NCI-H82 (cell line): ENCODE results near the gene CHCHD3.

Source experiments
- DNase-seq: peaks from one replicate; lab custom pipeline; 2025; lab: John Stamatoyannopoulos, UW

CHCHD3 gene

DNA sequence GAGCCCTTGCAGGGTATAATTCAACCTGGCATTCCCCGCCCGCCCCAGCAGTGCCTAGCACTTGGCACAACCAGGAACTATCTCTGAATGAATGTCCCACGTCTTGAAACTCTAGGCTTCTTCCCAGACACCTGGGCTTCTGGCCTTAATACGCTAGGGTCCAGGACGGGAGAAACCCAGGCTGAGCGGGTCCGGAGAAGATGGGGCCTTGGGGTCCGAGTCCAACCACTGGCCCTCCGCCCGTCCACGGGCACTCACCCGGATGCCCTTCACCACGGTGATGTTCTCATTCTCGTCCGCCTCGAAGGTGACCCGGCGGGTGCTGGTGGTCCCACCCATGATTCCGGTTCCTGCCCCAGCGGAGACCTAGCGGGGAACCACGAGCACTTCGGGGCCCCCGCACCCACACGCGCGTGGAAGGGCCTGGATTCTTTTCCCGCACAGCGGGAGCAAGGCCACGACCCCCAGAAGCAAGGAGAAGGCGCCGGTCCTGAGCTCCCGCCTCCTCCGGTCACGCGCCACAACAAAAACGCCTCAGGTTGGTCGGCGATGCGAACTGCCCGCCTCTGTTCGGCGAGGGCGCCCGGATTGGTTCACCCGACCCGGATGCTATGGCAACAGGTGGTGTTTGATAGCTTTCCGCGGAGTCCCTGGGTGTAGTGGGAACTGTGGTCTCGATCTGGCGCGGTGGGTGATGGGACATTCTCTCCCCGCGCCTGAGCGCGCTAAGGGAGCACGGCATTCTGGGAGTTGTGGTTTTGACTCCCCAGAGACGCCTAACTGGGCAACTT is at the start of gene CHCHD3:
TSS of gene CHCHD3 (minus strand) at position 492 of the 791 bp plus-strand sequence. CDS start at position 339, 153 bp downstream.
- peak; percentile 99 for DNase-seq

DNA sequence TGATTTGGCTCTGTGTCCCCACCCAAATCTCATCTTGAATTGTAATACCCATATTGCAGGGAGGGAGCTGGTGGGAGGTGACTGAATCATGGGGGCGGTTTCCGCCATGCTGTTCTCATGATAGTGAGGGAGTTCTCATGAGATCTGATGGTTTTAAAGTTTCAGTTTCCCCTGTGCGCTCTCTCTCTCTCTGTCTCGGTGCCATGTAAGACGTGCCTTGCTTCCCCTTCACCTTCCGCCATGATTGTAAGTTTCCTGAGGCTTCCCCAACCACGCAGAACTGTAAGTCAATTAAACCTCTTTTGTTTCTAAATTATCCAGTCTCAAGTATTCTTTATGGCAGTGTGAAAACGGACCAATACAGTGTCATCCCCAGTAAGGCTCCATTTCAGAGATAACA is 48.3 kb upstream of the CHCHD3 start:
- no peak for DNase-seq

DNA sequence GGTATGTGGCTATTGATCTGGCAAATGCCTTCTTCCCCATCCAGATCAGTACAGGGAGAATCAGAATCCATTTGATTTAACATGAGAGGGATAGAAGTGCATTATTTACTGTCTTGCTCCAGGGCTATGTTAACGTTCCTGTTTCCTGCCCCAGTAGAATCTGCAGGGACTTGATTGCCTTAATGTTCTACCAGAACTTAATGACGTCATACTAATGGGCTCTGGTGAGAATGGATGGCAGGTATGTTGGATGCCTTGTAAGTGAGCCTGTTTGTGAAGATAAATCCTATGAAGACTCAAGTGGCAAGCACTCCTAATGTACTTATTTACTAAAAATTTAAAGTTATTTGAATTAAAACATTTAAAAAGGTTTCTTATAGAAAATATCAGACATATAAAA is 44.5 kb upstream of the CHCHD3 start:
- DNase-seq, result no peak

DNA sequence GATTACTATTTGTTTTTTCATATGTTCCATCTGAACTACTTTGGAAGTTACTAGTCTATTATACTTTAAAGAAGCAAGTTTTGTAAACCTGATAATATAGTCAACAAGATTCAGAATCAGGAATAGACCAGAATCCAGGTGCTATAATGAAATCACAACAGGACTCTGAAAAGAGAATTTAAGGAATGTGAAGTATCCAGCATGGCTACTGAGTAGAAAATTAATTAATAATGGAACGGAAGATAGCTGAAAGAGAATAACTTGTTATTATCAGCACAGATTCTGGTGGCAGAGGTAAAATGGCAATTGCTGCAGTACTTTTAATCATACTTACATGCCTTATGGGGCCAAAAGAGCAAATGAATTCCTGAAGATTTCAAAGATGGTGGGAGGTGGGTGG is 43.1 kb upstream of the CHCHD3 start:
- DNase-seq, result no peak

DNA sequence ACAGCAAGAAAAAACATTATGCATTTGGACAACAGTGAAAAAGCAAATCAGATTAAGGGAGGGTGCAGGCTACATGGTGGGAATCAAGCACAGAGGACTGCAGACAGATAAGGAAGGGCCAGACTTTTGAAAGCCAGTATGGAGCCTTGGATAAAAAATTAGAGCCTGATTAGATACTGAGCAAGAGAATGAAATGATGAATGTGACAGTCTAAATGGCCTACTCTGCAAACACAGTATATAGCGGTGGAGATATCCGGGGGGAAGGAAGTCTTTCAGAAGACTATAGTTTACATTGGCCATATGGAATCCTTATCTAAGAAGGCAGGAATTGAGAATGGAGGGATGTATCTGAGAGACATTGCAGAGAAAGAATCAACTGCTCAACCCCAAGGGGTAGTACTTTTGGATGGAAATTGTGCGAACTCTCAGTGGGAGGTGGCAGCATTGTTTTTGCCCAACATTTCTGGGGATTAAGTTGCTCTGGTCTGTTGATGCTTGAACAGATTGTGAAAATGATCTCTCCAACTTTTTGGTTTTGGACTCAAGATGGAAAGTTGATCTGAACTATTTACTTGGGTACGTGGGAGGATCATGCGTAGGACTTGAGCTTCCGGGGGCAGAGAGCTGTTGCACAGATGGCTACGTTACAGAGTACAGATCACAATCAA is 39.4 kb upstream of the CHCHD3 start:
- DNase-seq, result no peak

DNA sequence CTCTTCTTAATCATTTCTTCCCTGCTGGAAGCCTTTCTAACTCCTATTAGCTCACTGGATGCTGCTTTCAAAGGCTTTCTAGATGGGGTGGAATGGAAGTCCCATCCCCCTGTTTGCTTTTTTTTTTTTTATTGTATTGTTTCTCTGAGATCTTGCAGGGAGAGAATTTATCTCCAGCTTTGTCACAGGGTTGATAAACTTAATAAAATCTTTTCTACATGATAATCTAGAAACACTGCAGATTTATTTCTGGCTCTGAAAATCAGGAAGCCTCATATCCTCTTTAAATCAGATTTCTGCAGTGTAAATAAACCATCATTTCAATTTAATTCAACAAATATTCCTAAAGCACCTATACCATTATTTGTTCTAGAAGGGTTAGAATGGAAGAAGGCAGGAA is 37.2 kb upstream of the CHCHD3 start:
- DNase-seq, result no peak

DNA sequence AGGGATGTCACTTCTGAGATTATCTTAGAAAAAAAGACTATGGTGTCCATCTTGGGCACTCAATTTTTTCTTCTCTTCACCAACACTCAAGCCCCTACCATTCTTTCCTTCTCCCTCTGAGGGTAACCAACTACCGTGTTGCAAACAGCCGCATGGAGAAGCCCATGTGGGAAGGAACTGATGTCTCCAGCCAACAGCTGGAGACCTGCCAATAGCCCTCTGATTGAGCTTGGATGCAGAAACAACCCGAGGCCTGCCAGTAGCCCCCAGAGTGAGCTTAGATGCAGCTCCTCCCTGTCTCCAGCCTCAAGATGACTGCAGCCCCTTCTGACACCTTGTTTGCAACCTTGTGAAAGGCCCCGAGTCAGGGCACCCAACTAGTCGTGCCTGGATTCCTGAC is 36.4 kb upstream of the CHCHD3 start:
- DNase-seq, result no peak

DNA sequence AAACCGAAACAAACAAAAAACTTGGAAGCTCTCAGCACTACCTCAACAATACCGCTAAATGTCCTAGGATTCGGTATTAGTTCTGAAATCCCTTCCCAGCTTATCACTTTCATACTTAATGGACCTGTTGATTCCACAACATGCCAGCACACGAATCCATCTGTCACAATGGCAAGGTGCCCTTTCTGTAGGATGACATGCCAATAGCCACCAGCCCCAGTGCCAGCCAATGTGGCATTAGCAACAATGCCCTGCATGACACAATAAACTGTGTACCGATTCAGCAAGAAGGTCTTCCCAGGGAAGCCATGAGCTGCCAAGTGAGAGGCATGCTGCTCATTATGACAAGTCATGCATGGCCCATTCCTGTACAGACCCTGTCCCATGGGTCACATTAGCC is 35.6 kb upstream of the CHCHD3 start:
- DNase-seq, result no peak

DNA sequence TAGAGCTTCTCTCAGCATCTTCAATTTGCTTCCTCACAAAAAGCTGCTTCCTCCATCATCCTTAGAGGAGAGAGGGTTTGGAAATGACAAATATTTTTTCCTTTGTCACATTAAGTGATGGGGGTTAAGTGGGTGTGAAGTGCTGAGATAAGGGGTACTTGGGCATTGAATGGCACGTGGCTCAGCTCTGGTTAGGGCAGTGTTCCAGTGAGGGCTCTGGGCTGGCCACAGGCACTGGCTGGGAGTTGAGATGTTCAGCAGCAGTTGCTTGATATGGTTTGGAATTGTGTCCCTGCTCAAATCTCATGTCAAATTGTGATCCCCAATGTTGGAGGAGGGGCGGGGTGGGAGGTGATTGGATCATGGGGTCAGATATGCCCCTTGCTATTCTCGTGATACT is 33.7 kb upstream of the CHCHD3 start:
- no peak for DNase-seq

DNA sequence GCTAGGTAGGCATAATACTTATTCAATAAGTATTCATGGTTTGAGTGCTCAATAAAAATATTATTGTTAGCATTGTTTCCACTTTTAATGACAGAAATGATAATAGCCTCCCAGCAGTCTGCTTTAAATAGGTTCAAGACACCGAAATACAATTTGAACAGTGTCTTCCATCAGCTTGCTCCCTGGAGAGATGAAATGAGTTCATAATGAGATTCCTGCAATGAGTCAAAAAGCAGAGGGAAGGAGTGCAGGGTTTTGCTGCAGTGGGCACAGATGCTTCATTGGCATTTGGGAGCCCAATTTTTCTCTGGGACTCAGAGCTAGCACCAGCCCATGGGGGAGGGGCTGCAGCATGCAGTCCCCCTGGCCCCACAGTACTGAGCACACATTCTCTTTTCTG is 32.6 kb upstream of the CHCHD3 start:
- peak; percentile 15 for DNase-seq

DNA sequence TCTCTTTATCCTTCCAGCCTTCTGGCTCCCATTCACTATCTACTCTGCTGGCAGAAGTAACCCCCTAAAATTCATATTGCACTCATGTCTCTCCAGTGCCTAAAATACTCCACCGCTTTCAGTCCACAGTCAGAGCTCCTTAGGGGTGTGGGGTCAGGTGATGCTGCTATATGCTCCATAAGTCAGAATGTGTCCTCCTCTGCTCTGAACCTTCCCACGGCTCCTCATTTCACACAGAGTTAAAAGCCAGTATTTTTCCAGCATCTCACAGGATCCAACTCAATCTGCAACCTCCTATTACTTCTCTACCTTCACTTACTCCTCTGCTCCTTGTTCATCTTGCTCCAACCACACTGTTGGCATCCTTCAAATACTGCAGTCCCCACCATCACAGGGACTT is 31.1 kb upstream of the CHCHD3 start:
- DNase-seq, result no peak

DNA sequence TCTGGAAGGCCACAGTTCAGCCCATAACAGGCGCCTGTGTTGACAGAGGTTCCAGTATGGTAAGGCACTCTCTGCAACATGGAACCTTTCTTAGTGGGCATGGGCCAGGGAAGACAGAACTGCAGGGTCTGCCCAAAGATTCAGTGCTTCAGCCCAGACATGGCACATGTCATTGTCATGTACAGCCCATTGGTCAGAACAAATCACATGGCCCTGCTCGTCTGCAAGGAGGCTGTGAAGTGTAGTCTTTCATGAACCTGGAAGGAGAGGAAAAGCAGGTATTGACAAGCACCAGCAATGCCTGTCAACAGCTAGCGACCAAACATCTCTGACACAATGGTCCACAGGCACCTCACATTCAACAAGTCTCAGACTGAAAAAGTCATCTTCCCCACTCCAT is 30.4 kb upstream of the CHCHD3 start:
- no peak for DNase-seq

DNA sequence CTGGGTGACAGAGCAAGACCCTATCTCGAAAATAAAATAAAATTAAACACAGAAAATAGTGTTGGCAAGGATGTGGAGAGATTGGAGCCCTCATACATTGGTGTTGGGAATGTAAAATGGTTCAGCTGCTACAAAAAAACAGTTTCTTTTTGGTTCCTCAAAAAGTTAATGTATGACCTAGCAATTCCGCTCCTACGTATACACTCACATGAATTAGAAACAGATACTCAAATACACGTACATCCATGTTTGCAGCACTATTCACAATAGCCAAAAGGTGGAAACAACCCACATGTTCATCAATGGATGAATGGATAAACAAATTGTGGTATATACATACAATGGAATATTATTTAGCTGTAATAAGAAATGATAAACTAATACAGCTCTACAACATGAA is 28.4 kb upstream of the CHCHD3 start:
- no peak for DNase-seq

DNA sequence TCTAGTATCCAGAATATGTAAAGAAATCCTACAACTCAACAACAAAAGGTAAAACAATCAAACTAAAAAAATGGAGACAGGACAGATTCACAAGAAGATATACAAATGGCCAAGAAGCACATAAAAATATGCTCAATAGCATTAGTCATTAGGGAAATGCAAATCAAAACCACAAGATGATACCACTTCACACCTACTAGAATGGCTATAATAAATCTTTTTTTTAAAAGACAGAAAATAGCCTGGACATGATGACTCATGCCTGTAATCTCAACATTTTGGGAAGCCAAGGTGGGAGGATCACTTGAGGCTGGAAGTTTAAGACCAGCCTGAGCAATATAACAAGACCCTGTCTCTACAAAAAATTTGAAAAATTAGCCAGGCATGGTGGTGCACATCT is 27.9 kb upstream of the CHCHD3 start:
- no peak for DNase-seq

DNA sequence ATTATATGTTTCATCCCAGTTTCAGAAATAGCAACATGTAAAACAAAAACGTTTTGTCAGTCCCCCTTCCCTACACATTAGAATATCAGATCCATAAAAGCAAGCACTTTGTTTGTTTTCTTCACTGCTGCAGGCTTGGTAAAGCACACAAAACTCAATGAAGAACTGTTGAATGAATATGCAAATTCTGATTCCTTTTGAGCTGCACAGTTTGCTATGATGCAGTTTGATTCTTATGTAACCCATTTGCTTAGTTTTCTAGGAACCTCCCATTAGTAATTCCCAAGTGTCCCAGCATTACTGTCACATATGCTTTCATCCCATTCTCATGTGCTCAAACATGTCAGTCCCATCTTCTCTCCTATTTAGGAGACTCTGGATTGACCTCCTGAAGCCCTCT is 26.1 kb upstream of the CHCHD3 start:
- no peak for DNase-seq

DNA sequence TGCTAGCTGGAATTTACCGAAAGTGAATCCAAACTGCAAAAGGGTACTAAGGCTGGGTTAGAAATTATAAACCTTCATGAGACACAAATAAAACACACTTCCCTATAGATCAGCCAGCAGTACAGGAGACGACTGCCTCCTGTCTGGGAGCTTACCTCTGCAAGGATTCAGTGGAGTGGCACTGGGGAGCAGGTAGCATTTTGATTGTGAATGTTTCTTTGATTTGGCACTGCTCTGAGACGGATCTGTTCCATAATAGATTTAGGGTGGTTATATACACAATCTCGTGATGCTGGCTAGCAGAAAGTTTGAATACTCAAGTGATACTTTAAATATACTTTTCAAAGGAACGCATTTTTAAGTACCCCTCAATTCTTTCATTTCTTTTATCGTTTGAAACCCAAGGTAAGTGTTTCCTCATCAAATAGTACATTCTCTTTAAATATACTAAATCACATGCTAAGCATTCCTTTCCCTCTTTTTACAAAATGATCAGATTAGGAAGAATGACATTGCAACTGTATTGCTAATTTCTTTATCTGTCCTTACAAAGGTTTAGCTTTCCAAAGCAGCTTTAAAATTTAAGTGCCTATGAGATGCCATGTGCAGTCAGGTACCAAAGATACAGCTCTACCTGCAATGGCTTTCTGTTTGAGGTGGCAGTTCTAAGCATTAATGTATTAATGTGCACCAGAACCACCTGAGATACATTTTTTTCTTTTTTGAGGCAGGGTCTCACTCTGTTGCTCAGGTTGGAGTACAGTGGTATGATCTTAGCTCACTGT is 20.6 kb upstream of the CHCHD3 start:
- no peak for DNase-seq

DNA sequence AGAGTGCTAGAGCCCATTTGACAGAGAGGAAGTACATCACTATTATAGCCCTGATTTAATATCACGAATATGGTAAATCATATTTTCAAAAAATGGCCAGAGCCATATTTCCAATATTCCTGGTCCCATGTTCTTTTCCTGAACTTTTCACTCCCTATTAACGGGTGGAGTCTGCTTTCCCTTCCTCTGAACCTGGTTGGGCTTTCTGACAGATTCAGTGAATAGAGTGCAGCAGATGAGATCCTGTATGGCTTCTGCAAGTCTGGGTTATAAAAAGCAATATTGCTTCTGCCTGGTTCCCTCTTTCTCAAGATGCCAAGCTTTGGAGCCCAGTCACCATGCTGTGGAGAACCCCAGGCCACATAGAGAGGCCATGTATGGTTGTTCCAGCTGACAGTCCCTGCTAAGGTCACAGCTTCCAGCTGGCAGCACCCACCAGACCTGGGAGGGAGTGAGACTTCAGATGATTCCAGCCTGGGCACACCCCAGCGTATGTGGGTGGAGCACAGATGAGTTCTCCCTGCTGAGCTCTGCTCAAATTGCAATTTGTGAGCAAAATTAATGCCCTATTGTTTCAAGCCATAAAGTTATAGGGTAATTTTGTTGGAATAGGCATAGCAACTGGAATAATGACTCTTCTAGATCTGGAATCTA is 17.9 kb upstream of the CHCHD3 start:
- no peak for DNase-seq

DNA sequence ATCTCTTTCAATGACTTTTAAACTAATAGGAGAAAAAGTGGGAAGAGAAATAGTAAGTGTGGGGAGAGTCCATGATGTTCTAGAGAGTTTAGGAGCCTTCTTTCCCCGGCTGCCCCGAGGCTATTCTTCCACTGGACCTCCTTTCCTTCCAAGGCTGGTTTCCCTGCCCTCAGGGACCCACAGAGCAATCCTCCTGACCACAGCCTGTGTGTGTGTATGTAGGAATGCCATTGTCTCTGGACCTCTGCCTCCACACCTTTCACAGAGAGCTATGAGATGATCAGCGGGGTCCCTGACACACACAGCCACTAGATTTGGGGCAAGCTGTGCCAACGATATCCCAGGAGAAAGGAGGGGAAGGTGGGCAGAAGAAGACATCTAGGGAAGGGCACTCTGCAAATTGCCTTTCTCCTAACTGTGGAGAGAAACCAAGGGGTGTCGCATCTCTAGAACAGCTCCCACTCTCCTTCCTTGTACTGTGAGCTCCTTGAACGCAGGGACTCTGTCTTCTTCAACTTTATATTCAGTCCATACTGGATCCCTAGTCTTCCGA is 13.3 kb upstream of the CHCHD3 start:
- no peak for DNase-seq

DNA sequence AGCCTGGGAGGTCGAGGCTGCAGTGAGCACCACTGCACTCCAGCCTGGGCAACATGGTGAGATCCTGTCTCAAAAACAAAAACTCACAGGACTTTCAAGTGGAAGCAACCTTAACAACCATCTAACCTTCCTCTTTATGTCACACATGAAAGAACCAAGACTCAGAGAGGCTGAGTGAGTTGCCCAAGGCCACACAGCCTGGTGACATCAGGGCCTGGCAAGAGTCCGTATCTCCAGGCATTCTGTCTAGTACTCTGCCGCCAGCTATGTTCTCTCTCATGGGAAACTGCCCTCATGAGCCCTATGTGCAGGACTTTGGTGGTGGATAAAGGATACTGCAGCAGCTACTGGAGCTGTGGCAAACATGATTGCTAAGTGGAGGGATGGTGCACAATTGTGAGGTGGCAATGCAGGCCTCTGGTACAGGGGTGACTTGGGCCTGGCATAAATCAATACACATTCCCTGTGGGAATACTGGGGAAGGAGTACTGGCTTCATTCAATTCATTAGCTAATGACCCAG is 10.1 kb upstream of the CHCHD3 start:
- DNase-seq, result no peak

DNA sequence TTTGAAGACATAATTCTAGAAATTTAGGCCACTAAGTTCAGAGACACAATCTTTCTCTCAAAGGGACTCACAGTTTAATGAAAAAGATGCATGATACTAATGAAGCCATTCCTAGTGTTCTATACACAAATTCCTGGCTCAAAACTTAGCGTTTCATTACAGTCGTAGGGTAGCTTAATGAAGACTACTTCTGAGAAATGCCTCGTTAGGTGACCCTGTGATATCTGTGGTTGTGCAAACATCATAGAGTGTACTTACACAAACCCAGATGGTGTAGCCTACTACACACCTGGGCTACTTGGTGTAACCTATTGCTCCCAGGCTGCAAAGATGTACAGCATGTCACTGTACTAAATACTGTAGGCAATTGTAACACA is 488 bp upstream of the CHCHD3 start:
- no peak for DNase-seq

DNA sequence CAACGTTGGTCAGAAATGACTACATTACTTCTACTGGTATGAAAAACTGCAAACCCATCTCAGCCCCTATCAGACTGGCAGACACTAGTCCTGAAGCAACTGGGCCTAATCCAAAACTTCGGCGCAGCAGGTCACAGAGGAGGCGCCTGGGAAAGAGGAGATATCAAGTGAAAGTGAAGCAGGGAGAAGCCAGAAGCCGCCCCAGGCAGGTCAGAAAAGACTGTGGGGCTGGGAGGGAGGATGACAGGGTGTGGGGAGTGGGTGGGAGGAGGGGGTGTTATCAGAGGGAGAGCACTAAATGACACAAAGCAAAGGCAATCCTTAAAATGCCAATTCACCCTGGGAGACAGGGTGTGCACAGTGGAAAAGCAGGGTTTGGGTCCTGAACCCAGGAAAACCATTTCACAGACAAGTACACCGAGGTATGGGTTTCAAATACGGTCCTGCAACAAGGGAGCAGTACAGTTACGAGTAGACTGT is 731 bp downstream of the CHCHD3 start:
- DNase-seq, result peak; percentile 38

DNA sequence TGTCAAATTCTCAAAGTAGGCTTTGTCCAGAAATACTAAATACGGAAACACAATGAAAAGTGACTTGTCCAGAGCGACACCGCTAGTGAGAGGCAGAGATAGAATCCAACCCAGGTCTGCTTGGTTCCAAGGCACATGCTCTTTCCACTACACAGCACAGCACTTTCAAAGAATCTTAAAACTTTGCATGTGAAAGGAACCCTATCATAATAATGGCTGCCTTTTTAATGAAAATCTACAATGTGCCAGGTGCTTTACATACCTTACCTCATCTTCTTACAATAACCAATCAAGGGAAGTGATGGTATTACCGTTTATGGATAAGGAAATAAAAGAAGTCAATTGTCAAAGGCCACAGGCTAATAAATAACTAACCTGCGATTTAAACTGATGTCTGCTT is 2.6 kb downstream of the CHCHD3 start:
- DNase-seq, result no peak
